ENCODE results near the gene ZCCHC24.

The ZCCHC24 gene

DNA sequence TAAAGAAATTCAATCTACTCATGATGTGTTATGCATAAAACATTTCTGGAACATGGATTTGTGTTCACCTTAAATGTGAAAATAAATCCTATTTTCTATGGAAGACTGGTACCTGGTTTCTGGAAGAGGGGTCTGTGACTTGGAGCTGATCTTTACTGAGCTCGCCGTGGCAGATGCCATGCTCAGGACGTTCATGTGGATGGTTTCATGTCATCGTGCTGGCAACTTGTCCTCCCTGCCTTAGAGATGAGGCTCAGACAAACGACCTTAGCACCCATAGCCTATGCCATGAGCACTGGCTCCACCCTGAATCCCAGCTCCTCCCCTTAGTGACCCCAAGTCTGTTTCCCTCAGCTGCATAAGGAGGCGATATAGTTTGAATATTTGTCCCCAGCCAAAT, 90.8 kb downstream of the ZCCHC24 start:
- H3K4me3 ChIP-seq (ENCODE audit: low read length), result no peak overlapping the region
- no peaks in the 10 kb centered on the region for H3K27me3 ChIP-seq (ENCODE audit: control insufficient read depth, insufficient read depth, low read length)
- H3K27ac ChIP-seq (ENCODE audit: low read length), result no peak overlapping the region
- H3K9me3 ChIP-seq (ENCODE audit: control insufficient read depth, low read depth, low read length), result no peaks in the 10 kb centered on the region
- peaks cover 50% of the 10 kb centered on the region for H3K36me3 ChIP-seq (ENCODE audit: control insufficient read depth, low read depth, low read length)
- no peaks in the 10 kb centered on the region for H3K4me1 ChIP-seq (ENCODE audit: control insufficient read depth, low read depth, low read length)
- H3K9ac ChIP-seq (ENCODE audit: low read length), result no peak overlapping the region

DNA sequence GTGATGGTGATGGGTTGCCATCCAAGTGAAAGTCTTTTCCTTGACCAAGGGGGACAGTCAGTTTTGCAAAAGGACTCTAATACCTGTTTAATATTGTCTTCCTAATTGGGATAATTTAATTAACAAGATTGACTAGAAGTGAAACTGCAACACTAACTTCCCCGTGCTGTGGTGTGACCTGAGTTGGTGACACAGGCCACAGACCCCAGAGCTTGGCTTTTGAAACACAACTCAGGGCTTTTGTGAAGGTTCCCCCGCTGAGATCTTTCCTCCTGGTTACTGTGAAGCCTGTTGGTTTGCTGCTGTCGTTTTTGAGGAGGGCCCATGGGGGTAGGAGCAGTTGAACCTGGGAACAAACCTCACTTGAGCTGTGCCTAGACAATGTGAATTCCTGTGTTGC, 91.3 kb downstream of the ZCCHC24 start:
- Histone ChIP-seq H3K9ac (ENCODE audit: low read length) (no peak overlapping the region), H3K9me3 (ENCODE audit: control insufficient read depth, low read depth, low read length) (no peaks in the 10 kb centered on the region), H3K27ac (ENCODE audit: low read length) (no peak overlapping the region), H3K36me3 (ENCODE audit: control insufficient read depth, low read depth, low read length) (peaks cover 54% of the 10 kb centered on the region), H3K4me3 (ENCODE audit: low read length) (no peak overlapping the region), H3K4me1 (ENCODE audit: control insufficient read depth, low read depth, low read length) (no peaks in the 10 kb centered on the region), H3K27me3 (ENCODE audit: control insufficient read depth, insufficient read depth, low read length) (no peaks in the 10 kb centered on the region)

GRCh38 chr10:79353726-79354125, 91.7 kb downstream of the ZCCHC24 start:
- no peaks in the 10 kb centered on the region for H3K9me3 ChIP-seq (ENCODE audit: control insufficient read depth, low read depth, low read length)
- no peak overlapping the region for H3K27ac ChIP-seq (ENCODE audit: low read length)
- no peak overlapping the region for H3K4me3 ChIP-seq (ENCODE audit: low read length)
- peaks cover 56% of the 10 kb centered on the region for H3K36me3 ChIP-seq (ENCODE audit: control insufficient read depth, low read depth, low read length)
- H3K4me1 ChIP-seq (ENCODE audit: control insufficient read depth, low read depth, low read length), result no peaks in the 10 kb centered on the region
- no peaks in the 10 kb centered on the region for H3K27me3 ChIP-seq (ENCODE audit: control insufficient read depth, insufficient read depth, low read length)
- H3K9ac ChIP-seq (ENCODE audit: low read length), result no peak overlapping the region

DNA sequence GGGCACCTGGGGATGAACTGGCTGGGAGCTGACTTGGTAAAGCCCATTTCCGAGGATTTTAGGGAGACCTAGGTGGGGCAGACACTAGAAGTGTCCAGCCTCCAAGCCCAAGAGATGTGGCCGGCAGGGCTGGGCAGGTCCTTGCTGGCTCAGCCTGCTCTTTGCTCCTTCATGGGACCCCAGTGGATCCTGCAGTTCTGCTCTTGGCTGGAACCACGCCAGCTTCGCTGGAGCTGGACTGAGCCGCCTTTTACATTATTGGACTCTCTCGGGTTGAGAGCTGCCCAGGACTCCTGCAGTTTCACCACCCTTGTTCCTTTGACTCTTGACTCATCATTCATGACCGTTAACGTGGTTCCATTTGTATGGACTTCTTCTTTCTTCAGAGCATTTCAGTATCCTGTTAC, 92.4 kb downstream of the ZCCHC24 start:
- Histone ChIP-seq H3K4me1 (ENCODE audit: control insufficient read depth, low read depth, low read length) (no peaks in the 10 kb centered on the region), H3K27me3 (ENCODE audit: control insufficient read depth, insufficient read depth, low read length) (no peaks in the 10 kb centered on the region), H3K9ac (ENCODE audit: low read length) (no peak overlapping the region), H3K4me3 (ENCODE audit: low read length) (no peak overlapping the region), H3K27ac (ENCODE audit: low read length) (no peak overlapping the region), H3K9me3 (ENCODE audit: control insufficient read depth, low read depth, low read length) (no peaks in the 10 kb centered on the region), H3K36me3 (ENCODE audit: control insufficient read depth, low read depth, low read length) (peaks cover 56% of the 10 kb centered on the region)

- Histone ChIP-seq H3K4me3 (ENCODE audit: low read length) (no peak overlapping the region), H3K36me3 (ENCODE audit: control insufficient read depth, low read depth, low read length) (peaks cover 56% of the 10 kb centered on the region), H3K27ac (ENCODE audit: low read length) (no peak overlapping the region), H3K9me3 (ENCODE audit: control insufficient read depth, low read depth, low read length) (no peaks in the 10 kb centered on the region), H3K9ac (ENCODE audit: low read length) (no peak overlapping the region), H3K27me3 (ENCODE audit: control insufficient read depth, insufficient read depth, low read length) (no peaks in the 10 kb centered on the region), H3K4me1 (ENCODE audit: control insufficient read depth, low read depth, low read length) (no peaks in the 10 kb centered on the region)
These were observed 93.2 kb downstream of the ZCCHC24 start for GRCh38 chr10:79352035-79352877.

- peaks cover 56% of the 10 kb centered on the region for H3K36me3 ChIP-seq (ENCODE audit: control insufficient read depth, low read depth, low read length)
- no peaks in the 10 kb centered on the region for H3K9me3 ChIP-seq (ENCODE audit: control insufficient read depth, low read depth, low read length)
- H3K27ac ChIP-seq (ENCODE audit: low read length), result no peak overlapping the region
- peaks cover 8% of the 10 kb centered on the region for H3K4me1 ChIP-seq (ENCODE audit: control insufficient read depth, low read depth, low read length)
- no peak overlapping the region for H3K9ac ChIP-seq (ENCODE audit: low read length)
- no peak overlapping the region for H3K4me3 ChIP-seq (ENCODE audit: low read length)
- H3K27me3 ChIP-seq (ENCODE audit: control insufficient read depth, insufficient read depth, low read length), result no peaks in the 10 kb centered on the region
These were observed 94.1 kb downstream of the ZCCHC24 start for GRCh38 chr10:79351332-79351731.

DNA sequence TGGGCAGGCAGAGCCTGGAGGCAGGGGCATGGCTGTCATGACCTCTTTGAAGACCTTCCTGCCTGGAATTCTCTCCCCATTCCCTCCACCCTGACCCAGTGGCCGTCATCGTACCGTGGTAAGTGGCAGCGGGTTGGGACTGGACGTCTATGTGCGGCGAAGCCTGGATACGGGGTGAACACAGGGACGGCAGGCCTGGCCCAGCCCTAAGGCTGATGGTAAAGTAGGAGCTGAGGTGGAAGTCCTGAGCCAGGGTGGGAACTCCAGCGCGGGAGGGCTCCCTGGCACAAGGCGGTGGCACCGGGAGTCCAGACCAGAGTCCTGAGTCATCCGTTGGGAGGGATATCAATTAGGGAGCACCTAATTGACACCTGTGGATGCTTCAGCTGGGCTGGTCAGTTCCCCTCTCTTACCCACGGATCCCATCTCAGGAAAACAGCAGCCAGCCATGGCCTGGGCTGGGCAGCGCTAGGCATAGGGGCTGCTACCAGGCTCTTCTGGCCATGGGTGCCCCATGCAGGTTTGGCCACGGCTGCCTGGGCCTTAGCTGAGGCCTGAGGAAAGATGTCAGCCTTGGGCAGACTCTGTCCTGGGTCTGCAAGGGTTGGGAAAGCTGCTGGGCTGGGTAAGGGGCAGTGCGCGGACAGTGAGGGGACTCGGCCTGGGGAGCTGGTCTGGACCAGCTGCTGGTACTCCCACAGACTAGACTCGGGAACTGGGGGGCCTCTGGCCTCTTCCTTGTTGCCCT, 94.8 kb downstream of the ZCCHC24 start:
- Histone ChIP-seq H3K4me3 (ENCODE audit: low read length) (no peak overlapping the region), H3K9ac (ENCODE audit: low read length) (no peak overlapping the region), H3K27ac (ENCODE audit: low read length) (no peak overlapping the region), H3K36me3 (ENCODE audit: control insufficient read depth, low read depth, low read length) (peaks cover 56% of the 10 kb centered on the region), H3K9me3 (ENCODE audit: control insufficient read depth, low read depth, low read length) (no peaks in the 10 kb centered on the region), H3K27me3 (ENCODE audit: control insufficient read depth, insufficient read depth, low read length) (no peaks in the 10 kb centered on the region), H3K4me1 (ENCODE audit: control insufficient read depth, low read depth, low read length) (peaks cover 8% of the 10 kb centered on the region)

DNA sequence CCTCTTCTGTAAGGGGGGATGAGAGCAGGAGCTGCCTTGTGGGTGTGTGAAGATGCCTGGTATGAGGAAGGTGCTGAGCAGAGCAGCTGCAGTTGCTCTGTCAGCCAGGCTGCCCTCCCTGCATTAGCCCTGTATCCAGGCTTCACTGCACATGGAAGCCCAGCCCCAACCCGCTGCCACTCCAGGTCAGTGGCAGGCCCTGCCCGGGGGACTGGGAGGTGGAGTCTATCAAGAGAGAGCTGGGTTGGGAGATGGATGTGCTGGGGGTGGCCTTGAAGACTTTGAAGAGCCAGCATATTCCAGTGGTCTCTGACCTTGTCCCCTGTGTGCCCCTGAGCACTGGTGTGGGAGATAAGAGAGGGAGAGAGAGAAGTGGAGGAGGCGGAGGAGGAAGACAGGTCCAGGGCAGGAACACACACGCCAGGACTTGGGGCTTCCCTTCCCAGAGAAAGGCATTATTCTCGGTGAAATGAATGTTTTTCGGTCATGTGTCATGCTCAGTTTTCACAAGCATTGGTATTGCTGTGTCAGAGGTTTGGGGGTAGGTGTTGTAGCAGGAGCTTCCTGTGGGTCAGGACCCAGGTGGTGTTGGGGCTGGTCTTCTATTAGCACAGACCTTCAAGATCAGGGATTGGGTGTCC, 95.5 kb downstream of the ZCCHC24 start:
- H3K36me3 ChIP-seq (ENCODE audit: control insufficient read depth, low read depth, low read length), result peaks cover 56% of the 10 kb centered on the region
- H3K27me3 ChIP-seq (ENCODE audit: control insufficient read depth, insufficient read depth, low read length), result no peaks in the 10 kb centered on the region
- H3K4me1 ChIP-seq (ENCODE audit: control insufficient read depth, low read depth, low read length), result peaks cover 8% of the 10 kb centered on the region
- no peak overlapping the region for H3K4me3 ChIP-seq (ENCODE audit: low read length)
- no peak overlapping the region for H3K9ac ChIP-seq (ENCODE audit: low read length)
- no peak overlapping the region for H3K27ac ChIP-seq (ENCODE audit: low read length)
- H3K9me3 ChIP-seq (ENCODE audit: control insufficient read depth, low read depth, low read length), result no peaks in the 10 kb centered on the region

DNA sequence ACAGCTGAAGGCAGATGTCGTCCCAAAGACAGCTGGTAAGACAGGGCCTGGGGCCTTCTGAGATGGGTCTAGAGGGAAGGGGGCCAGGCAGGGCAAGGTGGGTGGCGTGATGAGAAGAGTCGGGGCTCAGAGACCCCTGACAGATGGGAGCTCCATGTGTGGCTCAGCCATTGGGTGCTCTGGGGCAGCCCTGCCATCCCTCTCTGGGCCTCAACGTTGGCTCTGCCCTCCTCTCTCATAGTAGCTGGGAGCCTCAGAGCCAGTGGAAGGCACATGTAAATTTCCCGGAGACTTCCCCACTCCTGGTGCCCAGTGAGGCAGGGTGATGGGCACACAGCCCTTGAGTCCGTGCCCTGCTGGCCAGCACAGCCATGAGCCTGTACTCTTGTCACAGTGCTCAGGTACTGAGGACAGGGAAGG, 96.3 kb downstream of the ZCCHC24 start:
- H3K4me1 ChIP-seq (ENCODE audit: control insufficient read depth, low read depth, low read length), result peaks cover 8% of the 10 kb centered on the region
- no peaks in the 10 kb centered on the region for H3K27me3 ChIP-seq (ENCODE audit: control insufficient read depth, insufficient read depth, low read length)
- no peak overlapping the region for H3K9ac ChIP-seq (ENCODE audit: low read length)
- no peak overlapping the region for H3K4me3 ChIP-seq (ENCODE audit: low read length)
- H3K36me3 ChIP-seq (ENCODE audit: control insufficient read depth, low read depth, low read length), result peaks cover 48% of the 10 kb centered on the region
- H3K27ac ChIP-seq (ENCODE audit: low read length), result no peak overlapping the region
- no peaks in the 10 kb centered on the region for H3K9me3 ChIP-seq (ENCODE audit: control insufficient read depth, low read depth, low read length)

GRCh38 chr10:79348640-79348988, 96.8 kb downstream of the ZCCHC24 start:
- no peaks in the 10 kb centered on the region for H3K27me3 ChIP-seq (ENCODE audit: control insufficient read depth, insufficient read depth, low read length)
- H3K4me3 ChIP-seq (ENCODE audit: low read length), result peak overlapping the region; percentile 68
- peaks cover 43% of the 10 kb centered on the region for H3K36me3 ChIP-seq (ENCODE audit: control insufficient read depth, low read depth, low read length)
- no peaks in the 10 kb centered on the region for H3K9me3 ChIP-seq (ENCODE audit: control insufficient read depth, low read depth, low read length)
- no peak overlapping the region for H3K9ac ChIP-seq (ENCODE audit: low read length)
- H3K27ac ChIP-seq (ENCODE audit: low read length), result no peak overlapping the region
- peaks cover 8% of the 10 kb centered on the region for H3K4me1 ChIP-seq (ENCODE audit: control insufficient read depth, low read depth, low read length)

DNA sequence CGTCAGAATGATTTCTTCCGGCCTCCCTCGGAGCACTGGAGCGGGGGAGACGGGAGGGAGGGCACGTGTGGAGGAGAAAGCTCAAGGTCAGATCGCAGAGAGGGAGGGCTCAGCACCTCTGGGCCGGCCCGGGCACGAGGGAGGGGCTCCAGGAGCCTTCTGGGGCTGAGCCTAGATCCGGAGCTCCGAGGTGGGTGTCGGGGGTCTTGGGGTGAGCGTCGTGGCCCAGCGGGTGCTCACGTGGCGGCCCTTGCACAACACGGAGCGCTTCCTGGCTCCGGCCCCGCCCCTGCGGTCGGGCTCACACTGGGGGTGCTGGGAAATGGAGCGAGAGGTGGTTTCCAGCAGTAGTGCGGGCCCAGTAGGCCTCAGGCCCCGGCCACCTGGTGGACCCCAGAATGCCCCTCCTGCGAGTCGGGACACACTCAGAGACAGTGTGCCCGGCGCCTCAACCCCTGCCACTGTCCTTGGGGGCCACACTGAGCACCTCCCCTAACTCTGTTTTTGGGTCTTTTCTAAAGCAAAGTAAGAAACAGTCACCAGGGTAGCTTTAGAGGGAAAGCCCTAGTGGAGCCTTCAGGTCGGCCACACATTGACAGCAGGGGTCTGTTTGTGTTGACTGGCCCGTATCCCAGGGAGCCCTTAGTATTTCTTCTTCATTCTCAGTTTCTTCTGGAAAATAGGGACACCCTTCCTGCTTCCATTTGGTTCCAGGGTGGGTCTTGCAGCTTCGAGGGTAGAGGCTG, 97.4 kb downstream of the ZCCHC24 start:
- peaks cover 38% of the 10 kb centered on the region for H3K36me3 ChIP-seq (ENCODE audit: control insufficient read depth, low read depth, low read length)
- peak overlapping the region; percentile 81 for H3K9ac ChIP-seq (ENCODE audit: low read length)
- H3K4me3 ChIP-seq (ENCODE audit: low read length), result peak overlapping the region; percentile 68
- H3K27me3 ChIP-seq (ENCODE audit: control insufficient read depth, insufficient read depth, low read length), result no peaks in the 10 kb centered on the region
- H3K9me3 ChIP-seq (ENCODE audit: control insufficient read depth, low read depth, low read length), result no peaks in the 10 kb centered on the region
- peaks cover 8% of the 10 kb centered on the region for H3K4me1 ChIP-seq (ENCODE audit: control insufficient read depth, low read depth, low read length)
- H3K27ac ChIP-seq (ENCODE audit: low read length), result no peak overlapping the region

Measured in iPS-18a (cell line).